HG02943 (cell line): ENCODE measurements around the gene BDKRB2.

Experiments used
- ATAC-seq: cut with Tn5 transposase; IDR thresholded peaks from one replicate; pipeline ENCODE4 v1.9.1; 2021; ENCODE audit warnings: mild to moderate bottlenecking, low read depth, moderate library complexity; ENCODE audit not compliant: unreplicated experiment

Gene BDKRB2

GRCh38 chr14:96176275-96176674 lies 28.4 kb upstream of the BDKRB2 start:
- no peak for ATAC-seq

GRCh38 chr14:96176811-96177211 lies 27.8 kb upstream of the BDKRB2 start:
- no peak for ATAC-seq

- no peak for ATAC-seq
Observed at GRCh38 chr14:96177766-96178375, 26.8 kb upstream of the BDKRB2 start.

GRCh38 chr14:96178461-96179321 lies 25.9 kb upstream of the BDKRB2 start:
- no peak for ATAC-seq

GRCh38 chr14:96180043-96180874 lies 24.4 kb upstream of the BDKRB2 start:
- ATAC-seq = no peak

- no peak for ATAC-seq
Observed at GRCh38 chr14:96181186-96182056, 23.2 kb upstream of the BDKRB2 start.

- ATAC-seq = no peak
Observed at GRCh38 chr14:96182546-96182945, 22.1 kb upstream of the BDKRB2 start.

- no peak for ATAC-seq
Observed at GRCh38 chr14:96184737-96185136, 19.9 kb upstream of the BDKRB2 start.

- no peak for ATAC-seq
Observed at GRCh38 chr14:96187216-96188031, 17.2 kb upstream of the BDKRB2 start.

GRCh38 chr14:96189281-96189711 lies 15.3 kb upstream of the BDKRB2 start:
- ATAC-seq = no peak

- ATAC-seq = no peak
Observed at GRCh38 chr14:96191353-96191752, 13.3 kb upstream of the BDKRB2 start.

- no peak for ATAC-seq
Observed at GRCh38 chr14:96191841-96192462, 12.7 kb upstream of the BDKRB2 start.

GRCh38 chr14:96192975-96193805 lies 11.4 kb upstream of the BDKRB2 start:
- no peak for ATAC-seq

- ATAC-seq = no peak
Observed at GRCh38 chr14:96194262-96194656, 10.4 kb upstream of the BDKRB2 start.

- no peak for ATAC-seq
Observed at GRCh38 chr14:96194657-96195431, 9.8 kb upstream of the BDKRB2 start.

GRCh38 chr14:96195441-96196081 lies 9.1 kb upstream of the BDKRB2 start:
- ATAC-seq = no peak
